SKM-1 (cell line): ENCODE measurements around the gene MAST4.

Experiments used
- DNase-seq: peaks from one replicate; lab custom pipeline; 2025; ENCODE audit not compliant: unreplicated experiment; lab: John Stamatoyannopoulos, UW

The MAST4 gene

GRCh38 chr5:67009028-67009427 is 412.8 kb downstream of the MAST4 start:
- DNase-seq: no peak

GRCh38 chr5:67010684-67011409 is 414.7 kb downstream of the MAST4 start:
- no peak for DNase-seq

DNA sequence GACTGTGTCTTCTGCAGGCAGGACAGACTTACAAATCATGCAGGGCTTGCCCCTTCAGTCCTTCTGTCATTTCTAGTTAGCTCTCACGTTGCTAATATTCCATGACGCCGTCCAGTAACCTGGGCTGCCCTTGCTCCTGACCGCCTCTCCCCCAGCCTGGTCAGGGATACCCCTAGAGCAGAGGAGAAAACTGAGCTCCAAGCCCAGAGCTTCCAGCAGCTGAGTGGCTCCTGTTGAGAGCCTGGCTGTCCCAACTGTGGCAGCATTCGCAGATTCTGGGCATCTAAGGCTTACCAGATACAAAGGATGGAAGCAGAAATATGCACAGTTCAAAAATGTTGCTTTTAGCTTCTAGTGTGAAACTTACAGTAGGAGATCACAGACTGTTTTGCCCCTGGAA is 415.2 kb downstream of the MAST4 start:
- DNase-seq: no peak

- no peak for DNase-seq
Observed at GRCh38 chr5:67012171-67012570, 416.0 kb downstream of the MAST4 start.

DNA sequence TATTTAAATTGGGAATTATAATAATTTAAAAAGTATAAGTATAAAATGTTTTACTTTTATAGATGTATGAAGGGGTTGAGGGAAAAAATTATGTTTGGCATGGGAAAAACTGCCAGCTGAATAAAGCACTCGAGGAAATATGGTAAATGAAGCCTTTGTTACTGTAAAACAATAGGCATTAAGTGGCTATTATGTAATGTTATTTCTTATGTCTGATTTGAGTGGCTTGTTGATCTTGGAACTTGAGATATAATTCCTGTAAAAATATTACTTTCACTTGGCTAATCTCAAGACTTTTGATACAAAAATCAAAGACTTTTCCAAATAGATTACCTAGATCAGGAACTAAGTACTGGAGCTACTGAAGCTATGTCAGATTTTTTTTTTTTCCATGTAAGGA is 417.5 kb downstream of the MAST4 start:
- no peak for DNase-seq

- no peak for DNase-seq
Observed at GRCh38 chr5:67014191-67014590, 418.0 kb downstream of the MAST4 start.

DNA sequence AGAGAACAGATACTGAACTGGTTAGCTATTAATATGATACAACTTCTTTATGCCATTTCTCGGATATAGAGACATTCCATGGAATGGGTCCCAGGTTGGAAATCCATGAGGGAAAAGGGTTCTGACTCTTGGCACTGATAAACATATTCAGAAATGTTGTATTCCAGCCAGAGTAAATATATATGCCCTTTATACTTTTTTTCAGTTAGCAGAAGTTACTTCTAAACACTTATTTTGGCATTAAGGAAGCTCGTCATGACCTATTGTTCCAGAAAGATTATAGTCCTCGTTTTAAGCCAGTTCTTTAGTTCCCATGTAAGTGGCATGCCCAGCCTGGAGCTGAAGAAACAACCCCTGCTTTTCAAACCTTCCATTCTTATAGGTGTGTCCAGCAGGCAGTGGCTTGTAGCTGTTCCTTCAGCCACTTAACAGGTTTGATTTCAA is 418.8 kb downstream of the MAST4 start:
- DNase-seq: no peak

DNA sequence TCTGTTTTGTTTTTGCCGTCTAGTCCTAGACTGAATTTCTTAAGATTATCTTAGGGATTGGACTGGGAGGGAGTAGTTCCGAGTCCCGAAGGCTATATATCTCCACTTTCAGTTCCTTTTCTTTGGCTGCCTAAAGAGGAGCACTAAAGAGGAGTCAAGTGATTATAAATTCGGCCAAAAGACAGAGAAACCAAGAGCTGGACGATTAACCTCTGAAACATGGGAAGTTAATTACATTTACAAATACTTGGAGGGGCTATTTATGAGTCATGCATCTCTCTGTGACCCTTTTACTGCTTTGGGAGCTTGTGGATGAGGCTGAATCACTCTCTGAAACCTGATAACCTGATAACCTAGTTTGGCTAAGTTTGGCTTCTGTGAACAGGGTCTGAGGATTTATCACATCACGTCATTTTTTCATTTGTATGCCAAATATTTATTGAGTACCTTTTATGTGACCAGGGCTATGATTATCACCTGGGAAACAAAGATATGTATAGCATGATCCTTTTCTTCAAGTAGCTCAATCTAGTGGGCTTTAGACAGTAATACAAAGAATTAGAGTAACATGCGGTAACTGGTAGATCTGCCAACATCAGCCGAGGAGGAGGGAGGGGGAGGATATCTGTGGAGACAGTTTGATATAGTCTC is 419.5 kb downstream of the MAST4 start:
- no peak for DNase-seq

DNA sequence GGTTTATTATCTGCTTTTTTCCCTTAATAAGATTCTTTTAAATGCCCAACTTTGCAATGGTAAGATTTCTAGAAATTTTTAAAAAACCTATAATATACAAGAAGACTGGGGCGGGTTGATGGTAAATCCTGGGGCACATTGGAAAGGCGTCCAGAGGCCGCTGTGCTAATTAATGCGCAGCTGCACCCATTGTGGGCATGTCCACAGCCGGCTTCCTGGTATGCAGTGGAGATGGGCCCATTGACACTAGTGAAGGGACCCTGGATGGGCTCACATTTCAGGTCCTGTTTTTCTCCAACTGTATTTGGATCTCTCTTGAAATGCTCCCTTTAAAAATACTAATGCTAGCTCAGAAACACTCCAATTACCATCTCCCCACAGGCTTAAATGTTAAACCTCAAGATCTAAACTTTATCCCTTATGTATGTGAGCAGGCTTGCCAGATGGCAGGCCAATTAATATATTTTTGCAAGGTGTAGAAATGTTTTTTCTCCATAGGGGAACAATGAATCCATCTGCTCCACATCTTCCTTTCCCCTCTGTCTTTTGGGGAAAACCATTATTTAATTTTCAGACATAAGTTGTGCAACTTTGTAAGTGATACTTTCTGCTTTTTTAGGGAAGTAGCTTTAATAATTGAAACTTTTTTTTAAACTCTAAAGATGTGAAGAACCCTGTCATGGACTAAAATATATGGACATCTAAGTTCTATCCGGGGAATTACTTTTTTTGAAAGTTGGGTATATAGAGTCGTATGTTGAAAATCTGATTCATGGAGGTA is 423.1 kb downstream of the MAST4 start:
- DNase-seq: no peak

- DNase-seq: no peak
Observed at GRCh38 chr5:67020096-67020615, 424.0 kb downstream of the MAST4 start.

- DNase-seq: no peak
Observed at GRCh38 chr5:67021031-67021430, 424.8 kb downstream of the MAST4 start.

DNA sequence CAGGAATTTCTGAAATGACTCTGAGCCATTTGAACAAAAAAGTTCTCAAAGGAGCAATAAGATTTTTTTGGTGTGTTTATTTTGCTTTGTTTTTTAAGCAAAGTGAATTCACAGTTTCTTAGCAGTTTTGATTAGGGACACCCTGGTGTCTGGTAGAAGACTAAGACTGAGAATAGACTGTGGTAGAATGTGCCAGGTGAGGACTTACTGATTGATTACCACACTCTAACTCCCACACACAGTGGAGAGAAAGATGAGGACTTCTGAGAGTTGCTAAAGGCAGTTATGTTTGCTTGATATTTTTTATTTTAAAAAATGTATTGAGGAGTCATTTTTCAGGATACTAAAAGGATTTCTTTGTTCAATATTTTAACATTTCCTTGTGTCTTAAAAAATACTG is 425.3 kb downstream of the MAST4 start:
- no peak for DNase-seq

DNA sequence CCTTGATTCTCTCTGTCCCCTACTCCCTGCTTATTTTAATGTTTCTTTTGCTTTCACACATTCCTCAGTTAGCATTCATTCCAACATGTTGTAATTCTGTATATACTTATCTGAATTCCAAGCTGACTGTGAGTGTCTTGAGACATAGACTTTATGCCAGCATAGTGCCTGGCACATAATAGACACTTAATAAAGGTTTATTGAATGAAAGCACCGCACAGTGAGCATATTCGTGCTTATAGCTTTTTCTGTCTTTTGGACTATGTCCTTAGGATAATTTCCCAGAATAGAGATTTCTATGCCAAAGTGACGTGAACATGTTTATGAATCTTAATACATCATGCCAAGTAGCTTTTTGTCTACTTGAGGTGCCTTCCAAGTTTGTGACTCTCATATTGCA is 425.8 kb downstream of the MAST4 start:
- DNase-seq: no peak

DNA sequence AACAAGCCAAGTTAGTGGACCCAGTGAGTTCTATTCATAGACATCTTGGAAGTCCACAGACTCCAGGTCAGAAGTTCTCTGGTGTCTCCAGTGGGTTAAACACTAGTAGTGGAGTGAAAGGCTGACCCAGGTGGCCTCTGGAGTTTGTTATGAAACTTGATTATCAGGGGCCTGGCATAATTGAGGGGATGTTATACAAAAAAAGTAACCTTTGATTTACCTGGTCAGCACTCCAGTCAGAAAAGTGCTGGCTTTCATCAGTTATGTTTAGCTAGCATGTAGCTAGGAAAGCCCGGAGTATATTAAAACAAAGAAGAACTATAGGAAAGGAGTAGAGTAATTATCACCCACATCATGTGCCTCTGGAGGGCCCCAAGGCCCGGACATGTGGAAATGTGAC is 429.3 kb downstream of the MAST4 start:
- no peak for DNase-seq

DNA sequence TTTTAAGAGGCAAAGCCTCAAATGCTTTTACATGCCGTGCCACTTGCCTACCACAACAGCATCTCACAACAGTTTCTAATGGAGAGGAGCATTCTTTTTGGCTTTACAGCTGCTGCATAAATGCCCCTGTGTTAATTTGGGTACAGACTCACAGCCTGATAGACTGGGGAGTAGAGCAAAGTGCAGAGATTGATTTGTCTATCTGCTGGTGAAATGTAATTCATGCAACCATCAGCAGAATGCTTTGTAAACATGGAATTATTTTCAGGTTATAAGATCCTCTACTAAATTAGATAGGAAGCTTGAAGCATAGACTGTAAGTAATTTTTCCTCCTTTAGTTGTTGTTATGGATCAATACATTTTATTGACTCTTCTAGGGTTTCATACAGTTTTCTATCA is 430.1 kb downstream of the MAST4 start:
- DNase-seq: no peak

GRCh38 chr5:67027171-67027570 is 431.0 kb downstream of the MAST4 start:
- no peak for DNase-seq

GRCh38 chr5:67028371-67028770 is 432.2 kb downstream of the MAST4 start:
- no peak for DNase-seq

DNA sequence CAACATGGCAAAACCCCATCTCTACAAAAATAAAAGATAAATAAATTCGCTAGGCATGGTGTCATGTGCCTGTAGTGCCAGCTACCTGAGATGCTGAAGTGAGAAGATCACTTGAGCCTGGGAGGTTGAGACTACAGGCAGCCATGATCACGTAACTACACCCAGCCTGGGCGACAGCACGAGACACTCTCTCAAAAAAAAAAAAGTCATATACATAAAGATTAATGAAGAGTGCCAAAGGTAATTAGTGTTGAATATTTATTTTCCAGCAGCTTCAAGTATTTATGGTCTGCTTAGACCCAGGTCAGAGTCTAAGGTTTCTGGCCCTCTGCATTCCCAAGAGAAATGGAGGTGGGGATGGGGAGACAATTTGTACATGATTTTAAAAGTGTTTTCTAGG is 432.7 kb downstream of the MAST4 start:
- no peak for DNase-seq

GRCh38 chr5:67029481-67029880 is 433.3 kb downstream of the MAST4 start:
- DNase-seq: no peak

GRCh38 chr5:67030289-67031056 is 434.3 kb downstream of the MAST4 start:
- DNase-seq: no peak

GRCh38 chr5:67031057-67031443 is 434.9 kb downstream of the MAST4 start:
- no peak for DNase-seq
